ENCODE data around the gene C12orf42. TPM values are rescaled to one million over a fixed set of nuclear protein-coding genes. Genes with fewer than 3 reads are reported as not detected.

C12orf42 gene
- total and polyA plus RNA-seq, 10 of the 15 experiments (the other 5 are each of a cell fraction or from before 2014, with no cell fraction given): 1.4 to 7.0 (median 2.4) TPM

GRCh38 chr12:103498990-103499389 lies 3.2 kb upstream of the C12orf42 start (continued):
- TF ChIP-seq NKRF (conservative IDR thresholded peaks at IDR 0.05): no peak
- TF ChIP-seq EZH2 (IDR thresholded peaks at IDR 0.05; ENCODE audit: borderline replicate concordance, control insufficient read depth, low read depth, low read length): no peak
- TF ChIP-seq ASH2L (IDR thresholded peaks at IDR 0.05; ENCODE audit: borderline replicate concordance, low read depth): no peak
- TF ChIP-seq ZNF24 (IDR thresholded peaks at IDR 0.05): no peak
- TF ChIP-seq TCF12 (IDR thresholded peaks at IDR 0.05; ENCODE audit: low read depth, low read length): no peak
- peak; percentile 41 to 67; a peak in 2 of 4 replicates for TF ChIP-seq EP300 (IDR thresholded peaks at IDR 0.05; ENCODE audit: borderline replicate concordance in 1 of 2, control insufficient read depth in 1 of 2, low read depth in 2 of 2, low read length in 2 of 2)
- TF ChIP-seq NFYA (IDR thresholded peaks at IDR 0.05; ENCODE audit: borderline replicate concordance, low read depth, low read length): no peak
- TF ChIP-seq FOXM1 (IDR thresholded peaks at IDR 0.05; ENCODE audit: low read depth, low read length): peak; percentile 75; the same call in 1 of the 2 replicates
- TF ChIP-seq SPI1 (IDR thresholded peaks at IDR 0.05; ENCODE audit: borderline replicate concordance, insufficient read depth, low read depth, low read length): no peak
- TF ChIP-seq ATF2 (IDR thresholded peaks at IDR 0.05; ENCODE audit: low read length): peak; percentile 77
- no peak for TF ChIP-seq BHLHE40 (IDR thresholded peaks at IDR 0.05; ENCODE audit: borderline replicate concordance in 1 of 2, low read depth in 2 of 2, low read length in 1 of 2)
- peak in 1 of 2 experiments; percentile 55; a peak in 1 of 4 replicates for TF ChIP-seq SRF (IDR thresholded peaks at IDR 0.05; ENCODE audit: low read depth in 2 of 2, low read length in 2 of 2)
- TF ChIP-seq IKZF2 (IDR thresholded peaks at IDR 0.05): peak in 1 of 2 experiments; percentile 66; a peak in 3 of 4 replicates
- TF ChIP-seq ATF7 (IDR thresholded peaks at IDR 0.05; ENCODE audit: low read depth): peak; percentile 79
- TF ChIP-seq ZNF207 (IDR thresholded peaks at IDR 0.05; ENCODE audit: borderline replicate concordance): no peak
- TF ChIP-seq NR2C2 (IDR thresholded peaks at IDR 0.05; ENCODE audit: borderline replicate concordance, control insufficient read depth, insufficient read length, low read depth): no peak
- peak; percentile 85; the same call in 1 of the 2 replicates for TF ChIP-seq NFIC (IDR thresholded peaks at IDR 0.05; ENCODE audit: low read depth, low read length)
- TF ChIP-seq BCL11A (IDR thresholded peaks at IDR 0.05; ENCODE audit: low read depth, low read length): peak; percentile 66; the same call in 1 of the 2 replicates
- TF ChIP-seq CBFB (IDR thresholded peaks at IDR 0.05; ENCODE audit: low read depth): 0 out of 2 replicates have a peak, but pooled peaks have one; percentile 21
- TF ChIP-seq NR2C1 (IDR thresholded peaks at IDR 0.05): no peak

Data from GM12878 (cell line).